RWPE1 (cell line): Measurements from ENCODE around the gene COPA.
A peak's percentile ranks its signal among the peaks of the same experiment; 100 is the strongest.

Experiments
- CTCF ChIA-PET: fragments of 350-600 bp; sonication (Branson Sonifier 250); formaldehyde crosslinking; extraction: SDS; loops from one replicate; lab custom pipeline; 2021; lab: Yijun Ruan, JAX
- POLR2A ChIA-PET: fragments of 400-600 bp; formaldehyde crosslinking; extraction: SDS; loops from one replicate; lab custom pipeline; 2020; ENCODE audit warnings: antibody characterized with exemption; ENCODE audit not compliant: low non-redundant PET; lab: Yijun Ruan, JAX
- DNase-seq: peaks from one replicate; pipeline ENCODE4 v3.0.0; 2012; ENCODE audit warnings: low spot score
- H3K27ac ChIP-seq: fragments of 450-650 bp; 2 replicates; pipeline ENCODE4 v1.5.1; 2017
- CTCF ChIP-seq: fragments of 450-650 bp; conservative IDR thresholded peaks from 2 replicates; pipeline ENCODE4 v1.5.1; 2017; ENCODE audit warnings: low read depth, mild to moderate bottlenecking

COPA gene

GRCh38 chr1:160260406-160261382 lies 82.4 kb downstream of the COPA start:
- DNase-seq, result peak; percentile 25
- POLR2A ChIA-PET, result interaction anchor here (0.5 kb wide), 2 partner anchors 10 to 63 kb away, joined by 3 to 10 read pairs; no protein-coding TSS in a partner anchor
- no peak overlapping the region for H3K27ac ChIP-seq
- CTCF ChIA-PET, result interaction anchor here (0.6 to 1.7 kb wide), 5 partner anchors 9 to 200 kb away, joined by 3 to 12 read pairs (median 6); no protein-coding TSS in a partner anchor
- TF ChIP-seq CTCF, result no peak

- CTCF ChIA-PET, result no interaction called here
- peak overlapping the region; percentile 37 for H3K27ac ChIP-seq
- no peak for DNase-seq
- POLR2A ChIA-PET, result no interaction called here
- no peak for TF ChIP-seq CTCF
These were observed 84.8 kb downstream of the COPA start for GRCh38 chr1:160258177-160258798.

GRCh38 chr1:160257411-160258015 lies 85.5 kb downstream of the COPA start:
- TF ChIP-seq CTCF, result no peak
- POLR2A ChIA-PET, result no interaction called here
- DNase-seq, result no peak
- peak overlapping the region; percentile 37 for H3K27ac ChIP-seq
- CTCF ChIA-PET, result interaction anchor here (0.6 to 1.0 kb wide), 3 partner anchors 15 to 157 kb away, joined by 3 to 5 read pairs (median 4); no protein-coding TSS in a partner anchor

- ChIA-PET POLR2A (no interaction called here), CTCF (interaction anchor here (1.0 kb wide), 2 partner anchors 34 to 156 kb away, joined by 4 to 5 read pairs; no protein-coding TSS in a partner anchor)
- peak; percentile 70 for DNase-seq
- no peak overlapping the region for H3K27ac ChIP-seq
- no peak for TF ChIP-seq CTCF
These were observed 86.5 kb downstream of the COPA start for GRCh38 chr1:160256396-160257046.

GRCh38 chr1:160255781-160256300 lies 87.2 kb downstream of the COPA start:
- no peak overlapping the region for H3K27ac ChIP-seq
- no peak for DNase-seq
- ChIA-PET POLR2A (no interaction called here), CTCF (interaction anchor here (0.6 kb wide), 1 partner anchor 155 kb away, joined by 3 read pairs; no protein-coding TSS in a partner anchor)
- TF ChIP-seq CTCF, result no peak
